HG02938 (cell line): ENCODE results near the gene RPLP2.

Source experiments
- ATAC-seq: cut with Tn5 transposase; IDR thresholded peaks from one replicate; pipeline ENCODE4 v1.9.1; 2021; ENCODE audit warnings: mild to moderate bottlenecking, moderate library complexity; ENCODE audit not compliant: unreplicated experiment

RPLP2 gene

DNA sequence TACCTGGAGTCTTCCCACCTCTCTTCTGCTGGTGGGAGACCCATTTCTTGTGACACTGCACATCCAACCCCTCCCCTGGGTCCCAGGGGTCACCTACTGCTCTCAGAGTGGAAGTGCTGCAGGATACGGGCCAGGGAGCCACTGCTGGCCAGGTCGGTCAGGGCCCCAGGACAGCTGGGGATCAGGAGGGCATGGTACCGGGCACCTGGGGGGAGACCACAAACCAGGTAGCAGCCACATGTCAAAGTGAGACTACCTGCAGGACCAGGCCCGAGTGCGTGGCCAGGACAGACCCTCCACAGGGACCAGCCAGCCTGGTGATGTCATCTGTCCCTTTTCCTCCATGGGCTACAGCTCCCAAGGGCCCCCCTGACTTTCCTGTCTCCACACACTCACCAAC, 36.3 kb upstream of the RPLP2 start:
- no peak for ATAC-seq

DNA sequence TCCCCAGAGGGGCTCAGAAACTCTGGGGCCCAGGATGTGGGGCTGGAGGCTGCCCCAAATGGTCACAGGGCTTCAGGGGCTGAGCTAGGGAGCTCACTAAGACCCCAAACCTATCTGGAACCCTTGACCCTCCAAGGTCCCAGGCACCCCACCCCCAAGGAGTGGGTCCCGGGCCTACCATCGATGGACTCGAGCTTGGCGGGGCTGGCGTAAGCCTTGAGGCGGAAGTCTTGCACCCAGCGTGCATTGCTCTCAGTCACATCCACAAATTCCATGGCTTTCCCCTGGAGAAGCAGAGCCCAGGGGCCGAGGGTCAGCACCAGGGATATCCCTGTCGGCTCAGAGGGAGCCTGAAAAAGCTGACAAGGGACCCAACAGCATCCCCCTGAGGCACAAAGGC, 35.9 kb upstream of the RPLP2 start:
- no peak for ATAC-seq

DNA sequence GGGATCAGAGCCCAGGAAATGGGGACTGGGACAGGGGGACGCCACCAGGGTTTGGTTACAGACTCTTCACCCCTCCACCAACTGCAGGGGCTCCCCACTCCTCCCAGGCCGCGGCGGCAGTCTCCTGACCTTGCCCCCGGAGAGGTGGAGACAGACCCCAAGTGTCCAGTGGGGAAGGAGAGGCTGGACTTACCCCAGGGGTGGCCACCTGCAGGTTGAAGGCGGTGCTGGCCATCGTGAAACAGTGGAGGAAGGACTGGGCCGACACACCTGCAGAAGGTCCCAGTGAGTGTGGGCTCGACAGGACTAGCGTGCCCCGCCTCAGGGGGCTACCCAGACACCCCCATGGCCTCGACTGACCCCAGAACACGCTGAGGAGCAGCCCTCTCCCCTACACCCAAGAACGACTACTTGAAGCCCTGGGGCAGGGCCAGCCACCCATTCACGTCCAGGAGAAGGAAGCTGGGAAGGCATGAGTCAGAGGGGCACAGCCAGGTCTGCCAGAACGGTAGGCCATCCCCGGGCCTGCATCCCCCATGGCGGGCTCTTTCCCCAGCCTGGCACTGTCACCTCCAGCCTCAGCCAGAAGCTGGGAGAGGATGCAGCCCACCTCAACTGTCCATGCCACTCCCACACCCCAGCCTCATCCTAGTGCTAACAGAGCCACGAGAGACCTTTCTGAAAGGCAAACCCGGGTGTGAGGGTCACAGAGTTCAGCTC, 34.7 kb upstream of the RPLP2 start:
- no peak for ATAC-seq

DNA sequence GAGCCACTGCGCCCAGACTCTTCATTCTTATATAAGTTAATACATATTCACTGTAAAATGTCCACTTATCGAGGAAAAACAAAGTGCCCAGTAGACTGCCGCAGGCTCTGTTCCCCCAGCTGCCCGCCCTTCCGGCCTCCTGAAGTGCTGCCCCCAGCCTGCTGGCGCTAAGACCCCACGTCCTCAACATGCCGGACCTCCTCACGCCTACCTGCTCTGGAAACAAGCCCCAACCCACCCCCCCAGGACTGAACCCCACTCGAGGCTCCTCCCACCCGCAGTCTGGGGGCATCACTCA, 33.6 kb upstream of the RPLP2 start:
- ATAC-seq, result no peak

DNA sequence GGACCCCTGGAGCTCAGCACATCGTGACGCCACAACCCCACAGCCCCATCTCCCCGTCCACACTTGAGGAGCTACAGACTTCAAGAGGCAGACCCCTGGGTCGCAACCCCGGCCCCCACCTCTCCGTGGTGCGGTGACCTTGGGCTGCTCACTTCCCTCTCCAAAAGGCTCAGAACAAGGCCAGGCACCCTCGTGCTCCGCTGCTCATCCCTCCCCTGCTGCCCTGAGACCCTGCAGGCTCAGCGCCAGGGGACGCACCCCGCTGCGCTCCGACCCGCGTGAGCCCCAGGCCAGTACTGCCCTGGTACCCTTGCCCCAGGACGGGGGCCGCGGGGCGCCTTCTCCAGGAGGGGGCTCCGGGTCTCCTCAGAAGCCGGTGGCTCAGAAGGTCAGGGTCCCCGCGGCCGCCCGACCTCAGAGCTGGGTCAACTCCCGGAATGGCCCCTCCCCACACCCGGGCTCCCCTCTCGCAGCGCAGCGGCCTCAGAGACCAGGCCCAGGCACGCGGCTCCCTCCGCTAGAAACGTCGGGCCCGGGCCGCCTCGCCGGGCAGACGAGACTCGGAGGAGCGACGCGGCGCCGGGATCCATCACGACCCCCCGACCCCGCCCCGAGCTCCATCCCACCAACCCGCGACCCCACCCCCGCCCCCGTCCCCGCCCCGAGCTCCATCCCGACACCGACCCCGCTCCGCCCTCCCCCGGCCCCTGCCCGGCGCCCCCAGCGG, 33.0 kb upstream of the RPLP2 start:
- peak; percentile 25 for ATAC-seq

DNA sequence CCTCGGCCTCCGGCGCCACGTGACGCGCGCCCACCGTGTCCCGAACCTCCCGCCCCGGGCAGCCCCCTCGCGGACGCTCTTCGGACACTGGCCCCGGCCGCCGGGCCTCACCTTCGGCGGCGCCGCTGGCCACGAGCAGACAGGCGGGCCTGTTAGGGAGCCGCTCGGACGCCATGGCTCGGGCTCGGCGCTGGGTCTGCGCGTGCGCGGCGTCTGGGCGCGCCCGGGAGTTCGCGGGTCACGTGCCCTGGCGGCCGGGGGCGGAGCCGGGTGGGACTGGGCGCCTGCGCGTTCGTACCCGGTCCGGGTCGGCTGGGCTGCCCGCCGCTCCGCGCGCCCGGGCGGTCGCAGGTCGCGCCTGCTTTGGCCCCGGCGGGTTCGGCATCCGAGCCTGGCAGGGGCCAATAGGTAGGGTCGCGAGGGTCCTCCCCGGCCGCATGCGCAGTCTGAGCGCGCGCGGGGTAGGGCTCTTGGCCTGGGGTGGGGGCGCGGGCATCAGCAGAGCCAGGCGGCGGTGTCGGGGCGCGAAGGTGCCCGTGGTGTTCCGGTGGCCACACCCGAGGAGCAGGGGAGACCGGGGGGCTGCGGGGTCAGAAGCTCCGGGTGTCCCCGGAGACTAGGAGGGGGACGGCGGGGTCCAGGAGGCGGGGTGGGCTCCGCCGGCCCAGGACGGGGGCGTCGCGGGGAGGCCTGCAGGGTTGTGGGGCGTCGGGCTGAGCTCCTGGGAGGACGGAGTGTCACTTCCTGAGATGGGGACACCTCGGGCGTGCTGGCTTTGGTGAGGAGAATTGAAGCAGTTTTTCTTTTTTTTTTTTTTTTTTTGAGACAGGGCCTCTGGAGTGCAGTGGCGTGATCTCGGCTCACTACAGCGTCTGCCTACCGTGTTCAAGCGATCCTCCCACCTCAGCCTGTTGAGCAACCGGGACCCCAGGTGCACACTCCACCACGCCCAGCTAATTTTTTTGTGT, 32.2 kb upstream of the RPLP2 start, which contains the start of gene GATD1:
Gene GATD1 (minus strand): TSS at position 200 of the 968 bp plus-strand sequence. CDS start 25 bp downstream, at position 175.
- peak; percentile 40 for ATAC-seq

DNA sequence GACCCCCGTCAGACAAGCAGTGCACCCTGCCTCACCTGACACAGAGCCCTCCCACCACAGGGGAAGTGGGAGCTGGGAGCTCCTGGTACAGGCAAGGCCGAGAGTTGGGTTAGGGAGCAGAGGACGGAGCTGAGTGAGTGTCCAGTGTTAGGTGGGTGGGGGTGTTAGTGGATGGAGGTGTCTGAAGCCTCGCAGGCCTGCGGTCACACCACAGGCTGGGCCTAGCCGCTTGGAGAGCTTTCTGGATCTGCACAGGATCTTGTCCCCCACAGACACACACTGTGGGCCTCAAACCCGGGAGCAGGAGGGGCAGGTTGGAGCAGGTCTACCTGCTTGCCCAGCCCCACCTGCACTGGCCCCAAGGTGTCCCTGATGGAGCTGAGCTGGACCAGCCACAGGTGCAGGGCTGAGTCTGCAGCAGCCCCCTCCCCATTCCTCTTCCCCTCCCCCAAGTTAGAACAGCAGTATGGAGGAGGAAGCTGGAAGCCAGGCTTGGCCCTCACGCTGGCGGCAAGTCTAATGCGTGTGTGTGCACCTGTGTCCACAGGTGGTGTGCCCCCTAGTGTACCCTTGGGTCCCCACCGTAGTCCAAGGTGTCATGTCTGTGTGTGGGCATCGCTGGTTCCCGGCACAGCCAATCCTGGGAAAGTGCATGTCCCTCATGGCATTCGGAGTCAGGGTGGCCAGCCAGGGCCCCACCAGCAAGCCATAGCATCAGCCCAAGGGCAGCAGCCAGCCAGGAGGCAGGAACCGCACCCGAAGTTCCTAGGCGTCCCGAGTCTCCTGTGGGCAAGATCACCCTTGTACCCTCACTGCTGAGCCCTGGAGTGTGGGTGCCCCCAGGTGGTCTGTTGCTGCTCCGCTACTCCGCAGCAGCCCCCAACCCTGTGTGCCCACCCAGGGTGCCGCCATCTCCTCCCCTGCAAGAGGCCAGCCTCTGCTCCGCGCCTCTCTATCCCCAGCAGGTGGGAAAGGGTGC, 30.5 kb upstream of the RPLP2 start:
- no peak for ATAC-seq

DNA sequence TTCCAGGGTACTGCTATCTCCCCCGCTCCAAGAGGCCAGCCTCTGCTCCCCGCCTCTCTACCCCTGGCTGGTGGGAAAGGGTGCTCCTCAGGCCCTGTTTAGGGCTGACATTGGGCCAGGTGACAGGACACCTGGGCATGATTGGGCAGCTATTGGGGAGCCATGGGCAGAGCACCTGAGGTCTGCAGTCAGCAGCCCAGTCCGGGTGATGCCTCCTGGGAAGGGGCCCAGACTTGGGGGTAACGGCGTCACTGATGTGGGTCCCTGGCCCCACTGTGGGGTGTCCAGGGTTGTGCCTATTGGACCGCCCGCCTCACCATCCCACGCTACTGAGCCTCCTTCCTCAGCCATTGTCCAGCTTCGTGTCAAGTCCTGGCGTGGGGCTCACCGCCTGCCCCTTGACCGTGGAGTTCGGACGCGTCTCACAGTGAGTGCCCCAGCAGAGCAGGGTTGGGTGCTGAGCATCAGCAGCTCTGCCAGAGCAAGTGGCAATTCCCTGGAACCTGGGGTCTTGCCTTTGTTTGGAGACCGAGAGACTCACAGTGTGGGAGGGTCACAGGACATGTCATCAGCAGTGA, 29.7 kb upstream of the RPLP2 start:
- ATAC-seq, result no peak

DNA sequence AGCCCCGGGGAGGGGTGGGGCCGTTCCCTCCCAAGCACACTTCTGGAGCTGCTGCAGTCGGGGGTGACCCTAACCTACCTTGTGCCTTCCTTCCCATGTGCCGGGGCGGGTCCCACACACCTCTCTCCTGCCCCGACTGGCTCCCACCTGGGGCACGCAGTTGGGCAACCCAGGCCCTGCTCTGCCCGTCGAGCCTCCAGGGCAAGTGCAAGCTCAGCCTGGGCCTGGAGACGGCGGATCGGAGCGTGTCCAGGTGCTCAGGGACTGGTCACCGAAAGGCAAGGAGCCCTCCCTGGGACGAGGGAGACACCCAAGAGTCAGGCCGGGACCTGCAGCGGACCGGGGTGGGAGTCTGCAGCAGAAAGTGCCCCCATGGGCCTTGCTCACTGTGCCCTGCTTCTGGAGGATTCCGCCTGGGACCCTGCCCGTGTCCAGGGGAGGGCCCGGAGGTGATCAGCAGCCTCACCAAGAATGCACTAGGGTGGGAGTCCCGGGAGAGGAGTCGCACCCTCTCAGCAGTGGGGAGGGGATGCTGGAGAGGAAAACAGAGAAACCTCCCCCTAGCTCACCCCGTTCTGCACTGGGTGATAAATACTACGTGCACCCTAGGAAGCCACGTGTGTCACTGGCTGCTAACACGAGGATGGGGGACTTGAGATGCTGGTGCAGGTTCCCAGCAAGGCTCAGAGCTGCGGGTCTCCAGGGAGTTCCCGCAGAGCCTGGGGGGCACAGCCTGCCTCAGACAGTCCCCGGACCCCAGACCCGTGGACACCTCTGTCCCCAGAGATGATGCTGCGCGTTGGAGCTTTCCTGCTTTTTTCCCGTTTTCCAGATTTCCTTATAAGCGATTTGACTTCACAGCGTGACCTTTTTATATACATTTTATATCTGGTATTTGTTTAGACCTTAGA, 27.2 kb upstream of the RPLP2 start:
- no peak for ATAC-seq

DNA sequence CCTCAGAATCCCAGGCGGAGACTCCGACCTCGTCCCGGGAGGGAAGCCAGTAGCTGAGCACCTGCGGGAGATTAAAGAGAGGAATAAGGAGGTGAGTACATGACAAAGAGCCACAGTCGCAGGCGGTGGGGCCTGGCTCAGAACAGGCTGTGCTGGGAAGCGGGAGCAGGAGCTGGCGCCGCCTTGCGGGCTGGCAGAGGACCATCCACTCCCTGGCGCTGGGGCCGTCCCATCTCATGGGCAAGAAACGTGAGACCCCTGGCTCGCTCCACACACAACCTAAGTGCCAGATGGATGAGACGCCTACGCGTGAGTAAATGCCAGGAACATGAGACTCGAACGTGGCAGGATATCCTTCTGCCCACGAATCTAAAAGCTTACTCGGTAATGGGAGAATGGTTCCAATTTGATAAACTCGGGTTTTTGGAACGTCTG, 26.2 kb upstream of the RPLP2 start:
- ATAC-seq, result no peak

DNA sequence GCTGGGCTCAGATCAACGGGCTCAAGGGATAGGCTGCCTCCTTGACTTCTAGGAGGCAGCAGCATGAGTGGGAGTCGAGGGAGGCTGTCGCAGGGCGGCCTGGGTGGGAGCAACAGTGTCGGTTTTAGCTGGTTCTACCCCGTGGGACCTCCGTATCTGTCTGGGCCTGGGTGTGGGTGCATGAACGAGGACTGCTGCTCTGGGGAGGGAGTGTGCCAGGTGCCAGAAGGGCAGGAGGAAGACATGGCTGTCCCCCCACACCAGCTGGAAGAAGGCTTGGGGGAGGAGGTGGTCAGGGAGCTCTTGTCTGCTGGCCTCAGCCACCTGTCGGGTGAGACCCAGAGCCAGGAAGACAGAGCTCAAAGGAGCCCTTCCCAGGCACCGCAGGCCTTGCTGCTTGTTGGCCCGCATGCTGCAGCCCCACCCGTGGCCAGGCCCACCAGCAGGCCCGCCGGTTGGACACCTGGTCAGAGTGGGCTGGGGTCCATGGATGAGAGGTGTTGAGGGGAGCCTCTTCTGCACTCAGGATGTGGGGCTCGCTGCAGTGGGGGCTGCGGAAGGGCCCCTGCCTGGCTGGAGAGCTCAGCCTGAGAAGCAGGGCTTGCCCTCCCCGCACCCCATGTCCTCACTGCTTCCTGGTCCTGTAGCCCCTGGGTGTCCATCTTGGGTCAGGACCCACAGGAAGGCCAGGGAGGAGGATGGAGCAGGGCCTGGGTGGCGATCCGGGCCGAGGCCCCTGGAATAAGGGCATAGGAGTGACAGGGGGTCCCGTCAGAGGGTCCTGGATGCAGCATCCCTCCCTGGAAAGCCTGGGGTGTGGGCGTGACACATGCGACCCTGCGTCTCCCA, 23.3 kb upstream of the RPLP2 start:
- ATAC-seq, result no peak

DNA sequence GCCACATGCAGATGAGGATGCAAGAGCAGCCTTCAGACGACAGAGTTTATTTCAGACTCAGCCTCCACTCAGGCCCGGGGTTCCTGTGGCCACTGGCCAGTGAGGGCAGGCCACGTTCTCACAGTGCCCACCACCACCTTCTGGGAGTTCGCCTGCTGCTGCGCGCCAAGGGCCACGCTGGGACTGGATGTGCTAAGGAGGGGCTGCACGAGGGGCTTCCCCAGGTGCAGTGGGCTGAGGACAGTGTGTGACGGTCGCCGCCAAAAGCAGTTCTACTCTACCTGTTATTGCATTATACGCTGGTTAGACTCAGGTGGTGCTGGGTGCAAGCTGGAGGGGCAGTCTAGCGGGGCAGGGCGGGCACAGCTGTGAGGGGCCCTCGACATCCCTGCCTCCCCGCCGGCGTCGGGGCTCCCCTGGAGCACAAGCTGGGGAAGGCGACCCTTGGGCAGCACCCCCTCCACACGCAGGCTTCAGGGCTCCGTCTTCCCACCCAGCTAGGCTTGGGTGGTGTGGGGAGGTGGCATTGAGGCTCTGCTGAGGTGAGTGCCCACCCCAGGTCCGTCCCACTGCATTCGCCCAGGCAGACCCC, 22.6 kb upstream of the RPLP2 start:
- no peak for ATAC-seq

DNA sequence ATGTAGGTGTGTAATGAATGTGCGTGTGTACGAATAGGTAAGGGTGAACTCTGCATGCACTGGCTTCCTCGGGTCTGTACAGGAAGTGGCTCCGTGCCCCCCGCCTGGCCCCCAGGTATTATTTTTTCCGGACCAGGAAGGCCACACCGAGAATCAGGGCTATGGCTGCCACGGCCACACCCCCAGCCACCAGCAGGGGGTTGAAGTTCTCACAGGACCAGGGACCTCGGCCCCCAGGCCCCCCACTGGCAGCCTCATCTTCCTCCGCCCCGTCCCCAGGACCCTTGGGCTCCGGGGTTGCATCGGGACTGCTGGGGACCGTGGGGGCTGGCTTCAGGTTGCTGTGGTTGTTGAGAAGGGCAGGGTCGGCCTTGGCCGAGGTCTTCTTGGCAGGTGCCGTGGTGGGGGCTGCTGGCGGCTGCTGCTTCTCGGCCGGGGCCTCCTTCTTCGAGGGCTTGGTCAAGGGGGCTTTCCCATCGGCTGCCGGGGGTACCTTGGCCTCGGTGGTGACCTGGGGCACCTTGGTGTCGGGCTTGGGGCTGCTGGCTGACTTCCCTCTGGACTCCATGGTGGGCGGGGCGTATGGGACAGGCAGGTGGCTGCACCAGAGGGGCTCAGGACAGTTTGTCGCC, 21.6 kb upstream of the RPLP2 start:
- no peak for ATAC-seq

DNA sequence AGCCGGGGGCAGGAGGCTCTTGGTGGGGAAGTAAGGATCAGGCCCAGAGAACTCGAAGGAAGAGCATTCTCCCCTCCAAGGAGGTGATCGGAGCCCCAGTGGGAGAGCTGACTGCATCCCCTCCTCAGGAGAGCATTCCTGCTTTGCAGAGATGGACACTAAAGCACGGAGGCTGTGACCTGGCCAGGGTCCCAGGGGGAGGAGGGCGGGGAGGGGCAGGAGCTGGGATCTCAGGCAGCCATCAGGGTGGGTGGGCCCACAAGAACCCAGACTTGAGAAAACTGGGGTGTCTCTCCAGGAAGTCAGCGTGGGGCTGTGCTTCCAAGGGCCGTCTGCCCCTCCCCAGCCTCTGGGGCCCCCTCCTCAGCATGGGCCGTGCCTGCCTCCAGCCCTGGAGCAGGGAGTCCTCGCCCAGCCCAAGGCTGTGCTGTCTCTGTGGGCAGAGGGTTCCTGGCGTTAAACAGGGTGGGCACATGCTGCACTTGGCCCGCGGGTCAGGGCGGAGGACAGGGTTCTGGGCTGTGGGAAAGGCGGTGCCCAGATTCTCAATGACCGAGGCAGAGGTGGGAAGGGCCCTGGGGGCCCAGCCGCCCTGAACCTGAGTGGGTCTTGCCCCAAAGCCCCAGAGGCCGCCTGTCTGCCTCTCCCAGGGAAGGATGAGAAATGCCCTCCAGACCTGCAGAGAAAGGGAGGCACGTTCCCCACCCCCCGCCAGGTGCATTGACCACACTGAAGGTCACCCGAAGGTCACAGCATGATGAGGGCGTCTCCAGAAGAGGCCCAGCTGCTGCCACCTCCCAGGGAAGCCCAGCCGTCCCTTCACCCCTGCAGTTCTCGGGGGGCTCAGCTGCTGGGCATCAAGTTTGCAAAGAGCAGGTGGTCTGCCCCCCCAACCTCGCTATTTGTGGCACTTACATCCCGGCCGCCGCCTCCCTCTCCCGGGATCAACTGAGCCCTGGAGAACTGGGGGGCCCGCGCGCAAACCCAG, 20.5 kb upstream of the RPLP2 start:
- no peak for ATAC-seq

DNA sequence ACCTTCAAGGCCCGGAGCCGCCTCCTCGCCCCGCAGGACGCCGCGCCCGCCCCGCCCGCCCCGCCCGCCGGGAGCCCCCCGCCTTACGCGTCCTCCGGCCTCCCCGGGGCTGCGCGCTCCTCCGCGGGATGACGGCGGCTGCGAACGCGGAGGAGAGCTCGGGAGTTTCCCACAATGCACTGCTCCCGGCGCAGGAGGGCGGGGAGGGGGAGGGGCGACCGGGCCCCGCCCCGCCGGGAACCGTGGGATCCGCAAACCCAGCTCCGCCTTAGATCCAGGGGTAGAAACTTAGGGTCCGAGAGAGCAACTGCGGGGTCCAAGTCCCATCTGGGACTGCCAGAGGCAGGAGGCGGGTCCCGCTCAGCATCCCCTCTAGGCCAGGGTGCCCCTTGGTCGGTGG, 19.8 kb upstream of the RPLP2 start, which contains the start of gene CEND1:
Gene CEND1 (minus strand): TSS at position 148 of the 400 bp plus-strand sequence. CDS start 1,514 bp downstream, outside the sequence.
- no peak for ATAC-seq
